Type B pancreatic cell (in vitro differentiated cells): ENCODE measurements around the gene GAB1. TPM values are rescaled to one million over a fixed set of nuclear protein-coding genes. Genes with fewer than 3 reads are reported as not detected.
A peak's percentile ranks its signal among the peaks of the same experiment; 100 is the strongest.

Source experiments
- DNase-seq: peaks from one replicate; pipeline ENCODE4 v3.0.0; 2021; ENCODE audit warnings: mixed read lengths; ENCODE audit not compliant: unreplicated experiment; ENCODE audit errors: extremely low spot score
- H3K27ac Mint-ChIP-seq: 2 replicates; pipeline ENCODE4 v1.8.0; 2021; ENCODE audit warnings: mild to moderate bottlenecking, mixed read lengths
- H3K27me3 Mint-ChIP-seq: 2 replicates; pipeline ENCODE4 v1.8.0; 2021; ENCODE audit warnings: mixed read lengths
- H3K36me3 Mint-ChIP-seq: 2 replicates; pipeline ENCODE4 v1.8.0; 2021; ENCODE audit warnings: mixed read lengths
- H3K4me1 Mint-ChIP-seq: one replicate; pipeline ENCODE4 v1.8.0; 2021; ENCODE audit warnings: mixed read lengths; ENCODE audit not compliant: unreplicated experiment
- H3K4me3 Mint-ChIP-seq: 2 replicates; pipeline ENCODE4 v1.8.0; 2021; ENCODE audit warnings: mild to moderate bottlenecking, mixed read lengths
- H3K9me3 Mint-ChIP-seq: 2 replicates; pipeline ENCODE4 v1.8.0; 2021; ENCODE audit warnings: mixed read lengths
- CTCF ChIP-seq: fragments of 200-600 bp; sonication (generic); conservative IDR thresholded peaks from 2 replicates; pipeline ENCODE4 v1.5.0; 2021; ENCODE audit warnings: antibody characterized with exemption, mild to moderate bottlenecking
- total RNA-seq: library from RNA; stranded (reverse); gene quantifications from 2 replicates; pipeline ENCODE4 v1.2.1, GENCODE V29; 2021; ENCODE audit warnings: low replicate concordance

Gene GAB1
- total RNA-seq, 1 donor from 2014 or later: 27.0 TPM

- TF ChIP-seq CTCF: peak; percentile 81
- no peaks in the 10 kb centered on the region for H3K9me3 Mint-ChIP-seq
- no peaks in the 10 kb centered on the region for H3K27me3 Mint-ChIP-seq
- no peaks in the 10 kb centered on the region for H3K36me3 Mint-ChIP-seq
- no peaks in the 10 kb centered on the region for H3K4me1 Mint-ChIP-seq
- no peak overlapping the region for H3K27ac Mint-ChIP-seq
- no peak for DNase-seq
- no peak overlapping the region for H3K4me3 Mint-ChIP-seq
Observed at GRCh38 chr4:143482840-143483239, 146.2 kb downstream of the GAB1 start.

- no peak for TF ChIP-seq CTCF
- DNase-seq: no peak
- Mint-ChIP-seq H3K4me3 (no peak overlapping the region), H3K4me1 (no peaks in the 10 kb centered on the region), H3K9me3 (no peaks in the 10 kb centered on the region), H3K27ac (no peak overlapping the region), H3K36me3 (no peaks in the 10 kb centered on the region), H3K27me3 (no peaks in the 10 kb centered on the region)
Observed at GRCh38 chr4:143486314-143486713, 149.6 kb downstream of the GAB1 start.

GRCh38 chr4:143488687-143489086 is 152.0 kb downstream of the GAB1 start:
- Mint-ChIP-seq H3K27ac (no peak overlapping the region), H3K4me1 (no peaks in the 10 kb centered on the region), H3K27me3 (no peaks in the 10 kb centered on the region), H3K36me3 (no peaks in the 10 kb centered on the region), H3K9me3 (no peaks in the 10 kb centered on the region), H3K4me3 (no peak overlapping the region)
- TF ChIP-seq CTCF: no peak
- DNase-seq: no peak

GRCh38 chr4:143489106-143489505 is 152.4 kb downstream of the GAB1 start:
- H3K4me3 Mint-ChIP-seq: no peak overlapping the region
- no peak overlapping the region for H3K27ac Mint-ChIP-seq

GRCh38 chr4:143498021-143498420 is 161.3 kb downstream of the GAB1 start:
- H3K4me1 Mint-ChIP-seq: no peaks in the 10 kb centered on the region
- DNase-seq: no peak
- H3K27me3 Mint-ChIP-seq: no peaks in the 10 kb centered on the region
- H3K9me3 Mint-ChIP-seq: no peaks in the 10 kb centered on the region
- no peak overlapping the region for H3K4me3 Mint-ChIP-seq
- H3K27ac Mint-ChIP-seq: no peak overlapping the region
- no peaks in the 10 kb centered on the region for H3K36me3 Mint-ChIP-seq
- no peak for TF ChIP-seq CTCF

More at GRCh38 chr4:143489106-143489505, 152.4 kb downstream of the GAB1 start:
- Mint-ChIP-seq H3K4me1 (no peaks in the 10 kb centered on the region), H3K27me3 (no peaks in the 10 kb centered on the region), H3K36me3 (no peaks in the 10 kb centered on the region), H3K9me3 (no peaks in the 10 kb centered on the region)
- TF ChIP-seq CTCF: no peak
- DNase-seq: no peak

GRCh38 chr4:143502231-143502630 is 165.6 kb downstream of the GAB1 start:
- H3K27me3 Mint-ChIP-seq: no peaks in the 10 kb centered on the region
- H3K4me1 Mint-ChIP-seq: no peaks in the 10 kb centered on the region
- no peak for TF ChIP-seq CTCF
- DNase-seq: no peak
- no peak overlapping the region for H3K4me3 Mint-ChIP-seq
- no peaks in the 10 kb centered on the region for H3K9me3 Mint-ChIP-seq
- H3K36me3 Mint-ChIP-seq: no peaks in the 10 kb centered on the region
- no peak overlapping the region for H3K27ac Mint-ChIP-seq
